ENCODE measurements around the gene GSTO1.

GSTO1 gene

GRCh38 chr10:104303594-104304355 lies 49.1 kb downstream of the GSTO1 start:
- no peak for DNase-seq (ENCODE audit: low read depth in 2 of 2)

- DNase-seq (ENCODE audit: low read depth in 2 of 2): no peak
Observed at GRCh38 chr10:104304356-104304745, 49.7 kb downstream of the GSTO1 start.

- no peak for DNase-seq (ENCODE audit: low read depth in 2 of 2)
Observed at GRCh38 chr10:104304927-104305326, 50.2 kb downstream of the GSTO1 start.

GRCh38 chr10:104306897-104307296 lies 52.2 kb downstream of the GSTO1 start:
- no peak for DNase-seq (ENCODE audit: low read depth in 2 of 2)

- DNase-seq (ENCODE audit: low read depth in 2 of 2): no peak
Observed at GRCh38 chr10:104307576-104308438, 53.1 kb downstream of the GSTO1 start.

GRCh38 chr10:104308439-104308903 lies 53.8 kb downstream of the GSTO1 start:
- DNase-seq (ENCODE audit: low read depth in 2 of 2): no peak

- DNase-seq (ENCODE audit: low read depth in 2 of 2): no peak
Observed at GRCh38 chr10:104309980-104310978, 55.6 kb downstream of the GSTO1 start.

GRCh38 chr10:104311184-104311720 lies 56.6 kb downstream of the GSTO1 start:
- DNase-seq (ENCODE audit: low read depth in 2 of 2): no peak

- DNase-seq (ENCODE audit: low read depth in 2 of 2): no peak
Observed at GRCh38 chr10:104314591-104315485, 60.1 kb downstream of the GSTO1 start.

- DNase-seq (ENCODE audit: low read depth in 2 of 2): no peak
Observed at GRCh38 chr10:104315486-104315921, 60.8 kb downstream of the GSTO1 start.

- DNase-seq (ENCODE audit: low read depth in 2 of 2): no peak
Observed at GRCh38 chr10:104316321-104317099, 61.8 kb downstream of the GSTO1 start.
